Transverse colon (tissue), 3 donors: ENCODE measurements around the gene GPR148.

Experiments
- EP300 ChIP-seq: sonication (generic); formaldehyde crosslinking; IDR thresholded peaks from one replicate; pipeline ENCODE4 v1.6.1; 2017; ENCODE audit warnings: antibody characterized with exemption, low read depth
- POLR2A ChIP-seq: fragments of 450-650 bp; IDR thresholded peaks from one replicate; pipeline ENCODE4 v1.6.1; 2016; ENCODE audit warnings: antibody characterized with exemption, mild to moderate bottlenecking, moderate library complexity
- TF ChIP-seq, protein P1 (sequence below), 5 experiments: fragments of 200-600 bp in 3 of 5; fragments of 450-650 bp in 2 of 5; sonication (generic) in 3 of 5; IDR thresholded peaks; 1 replicate in 2 of 5; 2 replicates in 3 of 5; pipeline ENCODE4 v1.5.1; 2016 to 2017; ENCODE audit warnings: antibody characterized with exemption in 5 of 5, inconsistent platforms in 3 of 5, mild to moderate bottlenecking in 2 of 5, moderate library complexity in 1 of 5

DNA sequence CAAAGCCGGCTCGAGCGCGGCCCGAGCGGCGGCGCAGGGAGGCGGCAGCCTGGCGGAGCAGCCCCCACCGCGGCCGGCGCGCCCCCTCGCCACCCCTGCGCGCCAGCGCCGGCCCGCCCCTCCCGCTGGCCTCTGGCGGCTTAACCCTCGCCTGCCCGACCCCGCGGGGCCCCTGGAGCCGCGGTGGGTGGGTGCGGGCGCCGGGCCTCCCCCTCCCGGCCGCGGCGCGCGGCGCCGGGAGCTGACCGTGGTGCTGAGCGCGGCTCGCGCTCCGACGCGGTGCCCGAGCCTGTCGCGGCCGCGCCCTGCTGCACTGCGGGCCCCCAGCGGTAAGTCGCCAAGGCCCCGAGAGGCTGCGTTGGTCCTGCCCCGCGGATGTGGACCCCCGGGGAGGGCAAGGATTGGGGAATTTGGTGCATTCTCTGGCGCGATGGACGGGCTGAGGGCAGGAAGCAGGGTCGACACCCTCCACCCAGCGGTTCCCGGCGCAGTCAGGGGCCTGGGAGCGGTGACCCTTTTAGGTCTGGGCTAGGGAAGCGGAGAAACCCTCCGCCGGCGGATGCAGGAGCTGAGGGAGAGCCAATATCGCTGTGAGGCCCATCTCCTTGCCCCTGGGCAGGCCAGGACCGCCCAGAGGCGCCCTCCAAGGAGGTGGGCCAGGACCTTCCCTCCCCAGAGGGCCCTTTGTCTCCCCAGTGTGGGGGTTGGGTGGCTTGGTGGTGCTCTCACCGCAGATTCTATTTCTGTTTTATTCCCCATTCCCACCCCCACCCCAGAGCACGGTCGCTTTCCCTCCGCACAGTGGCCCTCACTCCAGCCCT, 27.4 kb downstream of the GPR148 start:
- TF ChIP-seq, protein P1, sequence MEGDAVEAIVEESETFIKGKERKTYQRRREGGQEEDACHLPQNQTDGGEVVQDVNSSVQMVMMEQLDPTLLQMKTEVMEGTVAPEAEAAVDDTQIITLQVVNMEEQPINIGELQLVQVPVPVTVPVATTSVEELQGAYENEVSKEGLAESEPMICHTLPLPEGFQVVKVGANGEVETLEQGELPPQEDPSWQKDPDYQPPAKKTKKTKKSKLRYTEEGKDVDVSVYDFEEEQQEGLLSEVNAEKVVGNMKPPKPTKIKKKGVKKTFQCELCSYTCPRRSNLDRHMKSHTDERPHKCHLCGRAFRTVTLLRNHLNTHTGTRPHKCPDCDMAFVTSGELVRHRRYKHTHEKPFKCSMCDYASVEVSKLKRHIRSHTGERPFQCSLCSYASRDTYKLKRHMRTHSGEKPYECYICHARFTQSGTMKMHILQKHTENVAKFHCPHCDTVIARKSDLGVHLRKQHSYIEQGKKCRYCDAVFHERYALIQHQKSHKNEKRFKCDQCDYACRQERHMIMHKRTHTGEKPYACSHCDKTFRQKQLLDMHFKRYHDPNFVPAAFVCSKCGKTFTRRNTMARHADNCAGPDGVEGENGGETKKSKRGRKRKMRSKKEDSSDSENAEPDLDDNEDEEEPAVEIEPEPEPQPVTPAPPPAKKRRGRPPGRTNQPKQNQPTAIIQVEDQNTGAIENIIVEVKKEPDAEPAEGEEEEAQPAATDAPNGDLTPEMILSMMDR (IDR thresholded peaks at IDR 0.05): no peak
- TF ChIP-seq POLR2A: no peak
- no peak for TF ChIP-seq EP300
